Peyer's patch (tissue), 4 donors: ENCODE measurements around the gene ZNF197.

Experiments
- CTCF ChIP-seq, 6 experiments: fragments of 450-650 bp in 4 of 6; fragments of 200-600 bp in 2 of 6; sonication (generic) in 1 of 6; IDR thresholded peaks; one replicate each; pipeline ENCODE4 v1.5.1; 2017 to 2019; ENCODE audit warnings: antibody characterized with exemption in 6 of 6, mild to moderate bottlenecking in 3 of 6, moderate library complexity in 1 of 6
- POLR2A ChIP-seq, 2 donors: fragments of 450-650 bp; IDR thresholded peaks; one replicate each; pipeline ENCODE4 v1.5.1; 2017; ENCODE audit warnings: antibody characterized with exemption in 2 of 2, mild to moderate bottlenecking in 2 of 2, moderate library complexity in 2 of 2

GRCh38 chr3:44576613-44577012, 48.2 kb upstream of the ZNF197 start:
- TF ChIP-seq CTCF (IDR thresholded peaks at IDR 0.05) (no peak), POLR2A (IDR thresholded peaks at IDR 0.05) (no peak)
